ENCODE data around the gene RPS24.
"Not testable (repeated sequence)": the region's sequence is repeated elsewhere in the genome, so short reads cannot be mapped to it uniquely, and the experiment has no call there.

Gene RPS24

GRCh38 chr10:78058562-78058961, 24.9 kb downstream of the RPS24 start:
- no peak for DNase-seq

- DNase-seq: no peak
Measured at GRCh38 chr10:78059906-78060702, 26.4 kb downstream of the RPS24 start.

- DNase-seq: no peak
Measured at GRCh38 chr10:78062296-78062695, 28.6 kb downstream of the RPS24 start.

- no peak for DNase-seq
Measured at GRCh38 chr10:78063236-78063635, 29.6 kb downstream of the RPS24 start.

GRCh38 chr10:78064919-78065318, 31.3 kb downstream of the RPS24 start:
- not testable (repeated sequence) for DNase-seq

GRCh38 chr10:78065611-78066010, 31.9 kb downstream of the RPS24 start:
- DNase-seq: no peak

- no peak for DNase-seq
Measured at GRCh38 chr10:78066012-78066411, 32.3 kb downstream of the RPS24 start.

GRCh38 chr10:78066728-78067430, 33.2 kb downstream of the RPS24 start:
- DNase-seq: no peak

GRCh38 chr10:78069151-78069550, 35.5 kb downstream of the RPS24 start:
- no peak for DNase-seq

- DNase-seq: not testable (repeated sequence)
Measured at GRCh38 chr10:78070064-78070463, 36.4 kb downstream of the RPS24 start.

- DNase-seq: no peak
Measured at GRCh38 chr10:78070726-78071125, 37.1 kb downstream of the RPS24 start.

GRCh38 chr10:78071140-78071856, 37.6 kb downstream of the RPS24 start:
- DNase-seq: no peak

- DNase-seq: no peak
Measured at GRCh38 chr10:78071857-78072179, 38.2 kb downstream of the RPS24 start.

- DNase-seq: no peak
Measured at GRCh38 chr10:78072504-78072903, 38.8 kb downstream of the RPS24 start.

- DNase-seq: not testable (repeated sequence)
Measured at GRCh38 chr10:78075806-78076205, 42.1 kb downstream of the RPS24 start.

GRCh38 chr10:78078539-78079330, 45.1 kb downstream of the RPS24 start:
- no peak for DNase-seq

GRCh38 chr10:78079411-78079810, 45.7 kb downstream of the RPS24 start:
- DNase-seq: no peak

- DNase-seq: no peak
Measured at GRCh38 chr10:78081292-78081691, 47.6 kb downstream of the RPS24 start.

- no peak for DNase-seq
Measured at GRCh38 chr10:78082636-78083035, 49.0 kb downstream of the RPS24 start.
